NCI-H2081 (cell line): Measurements from ENCODE around the gene PES1.
"Not testable (repeated sequence)": the region's sequence is repeated elsewhere in the genome, so short reads cannot be mapped to it uniquely, and the experiment has no call there.

Experiments used
- DNase-seq, 2 experiments: peaks; one replicate each; lab custom pipeline; 2025; lab: John Stamatoyannopoulos, UW

Gene PES1

GRCh38 chr22:30575859-30576258 lies 15.9 kb downstream of the PES1 start:
- no peak for DNase-seq

- no peak for DNase-seq
These were observed 16.6 kb downstream of the PES1 start for GRCh38 chr22:30574997-30575671.

- DNase-seq: peak in 1 of 2 experiments; percentile 2
These were observed 17.4 kb downstream of the PES1 start, which contains the start of gene GAL3ST1 for GRCh38 chr22:30574095-30574981. Gene GAL3ST1 (minus strand): TSS chr22:30574665. CDS start chr22:30557392, 17,273 bp downstream.

- DNase-seq: no peak
These were observed 18.1 kb downstream of the PES1 start for GRCh38 chr22:30573594-30574094.

GRCh38 chr22:30572840-30573593 lies 18.7 kb downstream of the PES1 start:
- no peak for DNase-seq

GRCh38 chr22:30572210-30572609 lies 19.5 kb downstream of the PES1 start:
- no peak for DNase-seq

- no peak for DNase-seq
These were observed 22.0 kb downstream of the PES1 start for GRCh38 chr22:30569674-30570202.

- DNase-seq: no peak
These were observed 23.4 kb downstream of the PES1 start for GRCh38 chr22:30568137-30568805.

- not testable (repeated sequence) for DNase-seq
These were observed 24.4 kb downstream of the PES1 start for GRCh38 chr22:30567277-30567676.

GRCh38 chr22:30566125-30566524 lies 25.6 kb downstream of the PES1 start:
- DNase-seq: no peak

- no peak for DNase-seq
These were observed 26.4 kb downstream of the PES1 start for GRCh38 chr22:30565341-30565740.

GRCh38 chr22:30564761-30565119 lies 27.0 kb downstream of the PES1 start:
- peak in 1 of 2 experiments; percentile 1 for DNase-seq

- no peak for DNase-seq
These were observed 27.5 kb downstream of the PES1 start for GRCh38 chr22:30564045-30564760.

- no peak for DNase-seq
These were observed 29.3 kb downstream of the PES1 start for GRCh38 chr22:30562366-30562765.

GRCh38 chr22:30561402-30562189 lies 30.1 kb downstream of the PES1 start:
- DNase-seq: no peak

GRCh38 chr22:30560643-30561202 lies 31.0 kb downstream of the PES1 start:
- DNase-seq: not testable (repeated sequence)

GRCh38 chr22:30559889-30560288 lies 31.8 kb downstream of the PES1 start:
- DNase-seq: no peak

- no peak for DNase-seq
These were observed 34.5 kb downstream of the PES1 start for GRCh38 chr22:30557243-30557642.

- no peak for DNase-seq
These were observed 35.3 kb downstream of the PES1 start for GRCh38 chr22:30556388-30556787.
